ENCODE results near the gene RIMBP3C. TPM values are rescaled to one million over a fixed set of nuclear protein-coding genes. Genes with fewer than 3 reads are reported as not detected.
"Not testable (repeated sequence)": the region's sequence is repeated elsewhere in the genome, so short reads cannot be mapped to it uniquely, and the experiment has no call there.

Gene RIMBP3C
- total RNA-seq, 1 experiment from 2014 or later: 0.20 TPM

DNA sequence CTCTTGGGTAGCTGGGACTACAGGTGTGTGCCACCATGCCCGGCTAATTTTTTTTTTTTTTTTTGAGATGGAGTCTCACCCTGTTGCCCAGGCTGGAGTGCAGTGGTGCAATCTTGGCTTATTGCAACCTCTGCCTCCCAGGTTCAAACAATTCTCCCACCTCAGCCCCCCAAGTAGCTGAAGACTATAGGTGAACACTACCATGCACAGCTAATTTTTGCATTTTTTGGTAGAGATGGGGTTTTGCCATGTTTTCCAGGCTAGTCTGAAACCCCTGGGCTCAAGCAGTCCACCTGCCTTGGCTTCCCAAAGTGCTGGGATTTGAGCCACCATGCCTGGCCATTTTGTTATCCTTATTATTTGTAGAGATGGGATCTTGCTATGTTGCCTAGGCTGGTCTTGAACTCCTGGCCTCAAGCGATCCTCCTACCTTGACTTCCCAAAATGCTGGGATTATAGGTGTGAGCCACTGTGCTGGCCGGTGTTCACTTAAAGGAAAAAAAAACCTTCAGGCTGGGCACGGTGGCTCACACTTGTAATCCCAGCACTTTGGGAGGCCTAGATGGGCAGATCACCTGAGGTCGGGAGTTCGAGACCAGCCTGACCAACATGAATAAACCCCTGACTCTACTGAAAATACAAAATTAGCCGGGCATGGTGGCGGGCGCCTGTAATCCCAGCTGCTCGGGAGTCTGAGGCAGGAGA is 29.9 kb upstream of the RIMBP3C start:
- DNase-seq (ENCODE audit: low read depth); in situ Hi-C loops (cut with HindIII; ENCODE audit: low pct_unique_long_range_greater_than_20kb, low sequenced_read_pairs): not testable (repeated sequence)

DNA sequence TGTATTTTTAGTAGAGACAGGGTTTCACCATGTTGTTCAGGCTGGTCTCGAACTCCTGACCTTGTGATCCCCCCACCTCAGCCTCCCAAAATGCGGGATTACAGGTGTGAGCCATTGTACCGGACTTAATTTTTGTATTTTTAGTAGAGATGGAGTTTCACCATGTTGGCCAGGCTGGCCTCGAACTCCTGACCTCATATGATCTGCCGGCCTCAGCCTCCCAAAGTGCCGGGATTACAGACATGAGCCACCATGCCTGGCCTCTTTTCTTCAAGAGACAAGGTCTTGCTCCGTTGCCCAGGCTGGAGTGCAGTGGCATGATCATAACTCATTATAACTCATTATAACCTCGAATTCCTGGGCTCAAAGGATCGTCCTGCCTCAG is 29.4 kb upstream of the RIMBP3C start:
- in situ Hi-C loops (cut with HindIII; ENCODE audit: low pct_unique_long_range_greater_than_20kb, low sequenced_read_pairs); DNase-seq (ENCODE audit: low read depth): not testable (repeated sequence)

DNA sequence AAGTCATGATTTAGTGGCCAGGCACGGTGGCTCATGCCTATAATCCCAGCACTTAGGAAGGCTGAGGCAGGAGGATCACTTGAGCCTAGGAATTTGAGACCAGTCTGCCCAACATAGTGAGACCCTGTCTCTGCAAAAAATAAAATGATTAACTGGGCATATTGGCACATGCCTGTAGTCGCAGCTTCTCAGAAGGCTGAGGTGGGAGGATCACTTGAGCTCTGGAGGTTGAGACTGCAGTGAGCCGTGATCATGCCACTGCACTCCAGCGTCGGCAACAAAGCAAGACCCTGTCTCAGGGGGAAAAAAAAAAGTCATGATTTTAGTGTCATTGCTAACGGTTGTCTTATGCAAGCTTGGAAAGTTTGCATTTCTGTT is 28.2 kb upstream of the RIMBP3C start:
- DNase-seq (ENCODE audit: low read depth): no peak
- in situ Hi-C loops (cut with HindIII; ENCODE audit: low pct_unique_long_range_greater_than_20kb, low sequenced_read_pairs): no loop called here

DNA sequence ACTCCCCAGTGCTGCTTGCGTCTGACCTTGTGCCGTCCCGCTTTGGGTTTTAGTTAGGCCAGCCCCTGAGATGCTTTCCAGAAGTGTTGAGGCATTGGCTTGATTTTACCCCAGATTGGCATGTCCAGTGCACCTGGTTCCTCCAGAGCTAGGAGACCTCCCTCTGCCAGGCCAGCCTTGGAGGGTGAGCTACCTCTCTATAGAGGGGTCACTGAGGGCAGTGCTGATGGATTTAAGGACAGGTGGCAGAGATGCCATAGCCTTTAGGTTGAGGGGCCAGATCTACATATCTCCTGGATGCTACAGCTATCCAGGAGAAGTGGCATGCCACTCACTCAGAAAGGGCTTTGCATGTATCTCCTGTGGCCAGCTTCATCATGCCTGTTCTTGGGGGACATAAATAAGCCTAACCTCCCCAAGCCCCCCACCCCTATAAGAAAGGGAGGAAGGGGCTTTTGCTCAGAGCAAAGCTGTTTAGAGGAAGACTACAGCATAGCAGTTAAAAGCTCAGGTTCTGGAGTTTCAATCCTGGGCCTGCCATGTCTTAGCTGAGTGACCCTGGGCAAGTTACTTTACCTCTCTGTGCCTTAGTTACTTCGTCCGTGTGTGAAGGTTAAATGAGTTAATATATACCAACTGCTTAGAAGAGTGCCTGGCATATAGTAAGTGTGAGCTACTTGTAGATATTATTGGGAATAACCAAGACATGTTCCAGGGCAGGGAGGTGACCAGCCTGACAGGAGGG is 22.7 kb upstream of the RIMBP3C start:
- DNase-seq (ENCODE audit: low read depth): no peak
- in situ Hi-C loops (cut with HindIII; ENCODE audit: low pct_unique_long_range_greater_than_20kb, low sequenced_read_pairs): no loop called here

DNA sequence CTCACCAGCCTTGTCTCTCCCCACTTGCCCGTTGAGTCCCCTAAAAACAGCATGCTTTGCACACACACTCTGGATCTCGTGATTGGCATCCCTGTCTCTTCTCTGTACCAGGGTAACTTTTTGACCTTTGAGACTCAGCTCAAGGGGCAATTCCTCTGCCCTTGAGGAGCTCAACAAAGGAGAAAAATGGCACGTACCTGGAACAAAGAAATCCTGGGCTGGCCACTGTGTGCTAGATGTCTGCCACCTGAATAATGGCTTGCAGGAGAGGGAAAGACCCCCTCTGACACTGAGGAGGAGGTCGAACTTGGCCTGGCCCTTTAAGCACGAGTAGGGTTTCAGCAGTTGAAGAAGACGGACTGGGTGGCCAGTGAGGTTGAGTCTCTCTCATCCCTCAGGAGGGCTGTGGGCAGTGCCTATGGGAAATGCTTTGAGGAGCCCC is 22.1 kb upstream of the RIMBP3C start:
- in situ Hi-C loops (cut with HindIII; ENCODE audit: low pct_unique_long_range_greater_than_20kb, low sequenced_read_pairs): no loop called here
- DNase-seq (ENCODE audit: low read depth): no peak

DNA sequence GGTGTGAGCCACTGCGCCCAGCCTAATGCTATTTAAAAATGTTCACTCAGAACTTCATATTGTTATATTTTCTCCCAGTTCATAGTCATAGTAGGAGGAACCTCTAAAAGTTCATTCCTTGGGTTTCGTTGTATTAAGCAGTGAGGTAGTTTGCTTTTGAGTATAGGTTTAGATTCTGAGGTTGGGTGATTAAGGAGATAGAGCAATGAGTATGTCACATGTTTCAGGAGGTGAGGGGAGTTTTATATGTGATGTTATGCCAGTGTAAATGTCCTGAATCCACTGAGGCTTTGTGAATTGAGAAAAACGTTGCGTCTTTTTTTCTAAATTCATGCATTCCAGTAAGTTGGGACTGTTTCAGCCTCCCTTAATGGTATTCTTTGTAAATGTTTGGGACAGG is 20.4 kb upstream of the RIMBP3C start:
- no peak for DNase-seq (ENCODE audit: low read depth)
- in situ Hi-C loops (cut with HindIII; ENCODE audit: low pct_unique_long_range_greater_than_20kb, low sequenced_read_pairs): no loop called here

DNA sequence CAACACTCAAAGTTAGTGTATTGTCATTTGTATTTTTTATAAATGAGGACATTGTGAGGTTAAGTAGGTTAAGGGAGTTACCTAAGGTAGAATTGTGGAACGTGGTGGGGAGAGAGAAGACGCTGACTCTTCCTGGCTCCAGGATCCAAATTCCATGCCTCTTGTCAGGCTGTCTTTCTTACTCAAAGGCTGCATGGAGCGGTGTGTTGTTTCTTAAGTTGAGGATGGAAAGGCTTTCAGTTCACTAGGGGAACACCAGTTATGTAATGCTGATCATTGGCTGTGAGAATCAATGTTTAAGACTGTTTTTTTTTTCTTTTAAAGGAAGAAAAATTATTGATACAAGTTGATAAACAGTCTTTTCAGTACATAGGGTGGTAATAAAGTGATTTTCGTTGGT is 19.1 kb upstream of the RIMBP3C start:
- DNase-seq (ENCODE audit: low read depth): no peak
- in situ Hi-C loops (cut with HindIII; ENCODE audit: low pct_unique_long_range_greater_than_20kb, low sequenced_read_pairs): no loop called here

DNA sequence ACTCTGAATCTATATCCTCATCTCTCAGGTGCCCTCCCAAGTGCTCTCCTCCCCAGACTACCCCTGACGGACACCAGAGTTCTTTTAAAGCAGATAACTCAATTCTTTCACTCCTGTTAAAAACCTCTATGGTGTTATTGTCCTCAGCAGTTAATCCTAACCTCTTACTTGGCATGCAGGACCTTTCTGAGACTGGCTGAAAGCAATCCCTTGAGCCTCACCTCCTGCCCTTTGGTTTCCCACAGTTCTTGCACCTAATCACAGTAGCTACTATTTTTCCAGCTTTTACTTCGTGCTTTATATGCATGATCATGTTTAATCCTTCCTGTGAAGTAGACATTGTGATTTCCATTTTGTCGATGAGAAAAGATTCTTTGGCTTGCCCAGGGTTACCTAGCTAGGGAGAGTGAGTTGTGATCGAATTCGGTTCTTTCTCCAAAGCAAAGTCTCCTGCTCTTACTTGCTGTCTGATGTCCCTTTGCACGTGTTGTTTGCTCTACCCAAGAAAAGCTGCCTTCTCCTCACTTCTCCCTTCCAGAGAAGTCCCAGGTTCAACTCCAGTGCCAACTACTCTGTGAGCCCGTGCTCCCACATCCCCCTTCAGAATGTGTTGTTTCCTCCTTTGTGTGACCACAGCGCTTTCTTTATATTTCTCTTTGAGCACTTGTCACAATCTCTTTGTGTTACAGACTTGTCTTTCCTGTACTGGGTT is 18.4 kb upstream of the RIMBP3C start:
- no peak for DNase-seq (ENCODE audit: low read depth)
- in situ Hi-C loops (cut with HindIII; ENCODE audit: low pct_unique_long_range_greater_than_20kb, low sequenced_read_pairs): no loop called here

DNA sequence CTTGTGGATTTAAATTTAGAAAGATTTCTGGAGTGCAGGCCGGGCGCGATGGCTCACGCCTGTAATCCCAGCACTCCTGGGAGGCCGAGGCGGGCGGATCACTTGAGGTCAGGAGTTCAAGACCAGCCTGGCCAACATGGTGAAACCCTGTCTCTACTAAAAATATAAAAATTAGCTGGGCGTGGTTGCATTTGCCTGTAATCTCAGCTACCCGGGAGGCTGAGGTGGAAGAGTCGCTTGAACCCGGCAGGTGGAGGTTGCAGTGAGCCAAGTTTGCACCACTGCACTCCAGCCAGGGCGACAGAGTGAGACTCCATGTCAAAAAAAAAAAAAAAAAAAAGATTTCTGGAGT is 17.8 kb upstream of the RIMBP3C start:
- in situ Hi-C loops (cut with HindIII; ENCODE audit: low pct_unique_long_range_greater_than_20kb, low sequenced_read_pairs); DNase-seq (ENCODE audit: low read depth): not testable (repeated sequence)

DNA sequence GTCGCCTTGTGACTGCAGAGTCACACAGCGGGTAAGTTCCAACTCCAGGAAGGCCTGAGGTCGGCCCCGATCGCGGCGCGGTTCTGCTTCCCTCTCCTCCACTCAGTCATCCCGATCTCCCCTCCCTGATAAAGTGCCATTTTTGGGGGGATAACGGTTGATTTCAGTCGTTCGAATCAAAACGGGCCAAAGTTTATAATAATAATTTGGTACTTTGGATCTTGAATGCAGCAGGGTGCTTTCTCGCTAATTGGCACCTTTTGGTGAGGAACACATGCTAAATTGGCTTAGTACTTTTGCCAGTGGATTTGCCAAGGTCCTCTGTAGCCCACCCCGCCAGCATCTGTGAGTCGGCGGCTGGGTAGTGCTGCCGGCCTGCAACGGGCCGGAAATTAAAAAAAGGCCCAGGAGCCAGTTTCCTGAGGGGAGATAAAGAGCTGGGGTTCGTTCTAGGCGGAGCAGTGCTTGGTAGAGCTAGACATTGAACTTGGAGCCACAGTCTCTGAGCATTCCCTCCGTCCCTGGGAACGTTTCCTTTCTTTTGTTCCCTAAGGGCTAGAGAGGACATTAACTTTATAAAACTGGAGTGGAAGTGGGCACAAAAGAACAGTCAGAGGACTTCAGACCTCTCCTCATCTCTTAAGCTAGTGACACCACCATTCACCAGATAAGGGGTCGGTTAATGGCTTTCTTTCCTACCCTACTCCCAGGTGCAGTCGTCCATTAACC is 17.2 kb upstream of the RIMBP3C start:
- peak; percentile 22 for DNase-seq (ENCODE audit: low read depth)
- in situ Hi-C loops (cut with HindIII; ENCODE audit: low pct_unique_long_range_greater_than_20kb, low sequenced_read_pairs): no loop called here

DNA sequence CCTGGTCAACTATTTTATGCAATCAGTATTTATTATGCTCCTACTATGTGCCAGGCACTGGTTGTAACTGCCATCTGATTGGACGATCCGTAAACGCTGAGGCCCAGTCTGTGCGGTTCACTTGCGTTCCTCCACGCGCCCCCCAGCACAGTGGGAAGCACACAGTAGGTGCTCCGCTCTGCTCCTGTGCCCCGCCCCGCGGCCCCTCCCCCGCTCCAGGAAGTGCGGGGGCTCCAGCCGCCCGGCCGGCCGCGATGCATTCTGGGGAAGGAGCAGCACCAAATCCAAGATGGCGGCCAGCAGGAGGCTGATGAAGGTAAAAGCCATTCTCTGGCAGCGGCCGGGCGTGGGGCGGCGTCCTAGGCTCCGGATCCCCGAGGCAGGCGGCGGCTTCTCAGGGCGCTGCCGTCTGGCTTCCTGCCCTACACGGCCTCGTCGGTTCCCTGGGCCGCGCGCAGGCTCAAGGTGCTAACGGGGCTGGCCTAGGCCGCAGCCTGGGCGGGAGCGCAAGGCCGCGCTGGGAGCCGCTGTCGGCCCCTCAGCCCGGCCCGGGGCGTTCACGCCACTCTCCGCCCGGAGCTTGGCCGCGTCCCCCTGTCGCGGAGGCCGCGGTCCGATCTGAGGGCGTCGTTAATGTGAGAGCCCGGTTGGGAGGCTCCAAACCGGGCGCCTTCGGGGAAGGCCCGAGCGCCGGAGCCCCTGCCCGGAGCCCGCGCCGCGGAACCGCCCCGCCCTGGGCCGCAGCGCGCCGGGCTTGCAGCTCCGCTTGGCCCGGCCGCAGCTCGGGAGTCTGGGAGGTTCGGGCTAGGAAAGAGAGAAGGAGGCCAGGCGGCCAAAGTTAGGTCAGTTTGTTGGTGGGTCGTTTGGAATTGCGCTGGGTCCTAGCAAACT is 16.4 kb upstream of the RIMBP3C start, which contains the start of gene UBE2L3:
Gene UBE2L3 (plus strand): TSS at position 259 of the 891 bp plus-strand sequence. CDS start 31 bp downstream, at position 290.
- in situ Hi-C loops (cut with HindIII; ENCODE audit: low pct_unique_long_range_greater_than_20kb, low sequenced_read_pairs): no loop called here
- peak; percentile 84 for DNase-seq (ENCODE audit: low read depth)

DNA sequence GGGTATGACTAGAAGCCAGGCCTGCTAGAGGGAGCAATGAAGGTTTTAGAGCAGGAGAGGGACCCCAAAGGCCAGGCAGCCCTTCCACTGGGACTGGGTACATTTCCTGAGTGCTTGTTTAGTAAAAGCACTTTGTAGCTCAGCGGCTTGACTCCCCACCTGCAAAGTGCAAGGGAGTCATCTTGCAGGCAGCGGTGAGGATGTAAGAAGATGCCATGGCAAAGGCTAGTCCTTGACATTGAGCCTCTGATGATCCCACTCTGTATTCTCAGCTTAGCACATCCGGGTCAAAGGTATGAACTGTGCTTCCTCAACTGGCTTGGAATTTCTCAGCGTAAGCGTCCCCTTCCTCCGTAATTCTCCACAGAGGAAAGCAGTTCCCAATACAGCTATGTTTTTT is 13.2 kb upstream of the RIMBP3C start:
- DNase-seq (ENCODE audit: low read depth): no peak
- in situ Hi-C loops (cut with HindIII; ENCODE audit: low pct_unique_long_range_greater_than_20kb, low sequenced_read_pairs): no loop called here

DNA sequence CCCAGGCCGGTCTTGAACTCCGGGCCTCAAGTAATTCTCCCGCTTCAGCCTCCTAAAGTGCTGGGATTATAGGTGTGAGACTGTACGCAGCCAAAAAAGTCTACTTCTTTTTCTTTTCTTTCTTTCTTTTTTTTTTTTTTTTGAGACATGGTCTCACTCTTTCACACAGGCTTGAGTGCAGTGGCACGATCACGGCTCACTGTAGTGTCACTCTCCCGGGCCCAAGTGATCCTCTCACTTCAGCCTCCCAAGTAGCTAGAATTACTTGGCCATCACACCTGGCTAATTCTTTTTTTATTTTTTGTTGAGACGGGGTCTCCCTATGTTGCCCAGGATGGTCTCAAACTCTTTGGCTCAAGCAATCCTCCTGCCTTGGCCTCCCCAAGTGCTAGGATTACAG is 12.7 kb upstream of the RIMBP3C start:
- DNase-seq (ENCODE audit: low read depth): no peak
- in situ Hi-C loops (cut with HindIII; ENCODE audit: low pct_unique_long_range_greater_than_20kb, low sequenced_read_pairs): no loop called here

DNA sequence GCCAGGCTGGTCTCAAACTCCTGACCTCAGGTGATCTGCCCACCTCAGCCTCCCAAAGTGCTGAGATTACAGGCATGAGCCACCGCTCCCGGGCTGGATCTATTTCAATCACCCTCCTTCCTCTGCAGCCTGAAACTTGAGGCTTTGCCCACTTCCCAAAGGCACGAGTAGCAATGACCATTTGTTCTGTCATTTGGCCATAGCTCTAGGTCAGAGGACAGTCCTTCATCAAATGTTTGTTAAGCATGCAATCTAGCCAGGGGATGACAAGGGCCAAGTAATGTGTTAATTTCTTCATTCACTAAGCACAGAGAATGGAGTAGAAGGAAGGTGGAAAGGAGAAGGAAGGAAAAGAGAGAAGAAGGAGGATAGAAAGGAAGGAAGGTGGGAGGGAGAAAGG is 9.4 kb upstream of the RIMBP3C start:
- in situ Hi-C loops (cut with HindIII; ENCODE audit: low pct_unique_long_range_greater_than_20kb, low sequenced_read_pairs); DNase-seq (ENCODE audit: low read depth): not testable (repeated sequence)

DNA sequence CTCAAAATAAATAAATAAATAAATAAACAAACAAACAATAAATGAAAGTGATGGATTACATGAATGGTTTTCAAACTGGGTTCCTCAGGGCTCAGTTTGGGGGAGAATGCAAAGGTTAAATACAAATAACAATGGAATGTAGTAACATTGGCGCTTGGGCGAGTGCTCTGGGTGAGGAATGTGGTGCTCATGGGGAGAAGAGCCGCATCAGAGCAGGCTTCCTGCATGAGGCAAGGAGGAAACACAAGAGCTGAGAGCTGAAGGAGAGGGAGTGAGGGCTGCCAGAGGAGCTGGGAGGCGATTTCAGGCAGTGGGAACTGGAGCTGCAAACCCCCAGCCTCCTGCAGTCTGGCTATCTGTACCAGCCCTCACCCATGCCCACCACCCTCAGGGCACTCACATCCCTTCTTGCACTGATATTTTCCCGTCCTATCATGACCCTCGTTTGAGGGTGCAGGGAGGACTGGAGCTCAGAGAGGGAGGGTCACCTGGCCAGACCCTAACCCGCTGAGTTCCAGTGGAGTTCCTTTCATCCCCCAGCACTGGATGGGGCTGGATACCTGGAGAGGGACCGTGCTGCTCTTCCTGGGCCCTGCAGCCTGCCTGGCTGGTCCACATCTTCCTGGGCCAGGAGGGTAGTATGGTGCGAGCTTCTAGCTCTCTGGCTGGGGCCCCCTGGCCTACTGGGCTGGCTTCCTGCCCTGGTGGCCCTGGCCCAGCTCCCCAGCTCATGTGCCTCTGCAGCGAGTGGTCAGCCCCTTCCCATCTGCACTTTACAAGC is 8.3 kb upstream of the RIMBP3C start:
- in situ Hi-C loops (cut with HindIII; ENCODE audit: low pct_unique_long_range_greater_than_20kb, low sequenced_read_pairs); DNase-seq (ENCODE audit: low read depth): not testable (repeated sequence)

DNA sequence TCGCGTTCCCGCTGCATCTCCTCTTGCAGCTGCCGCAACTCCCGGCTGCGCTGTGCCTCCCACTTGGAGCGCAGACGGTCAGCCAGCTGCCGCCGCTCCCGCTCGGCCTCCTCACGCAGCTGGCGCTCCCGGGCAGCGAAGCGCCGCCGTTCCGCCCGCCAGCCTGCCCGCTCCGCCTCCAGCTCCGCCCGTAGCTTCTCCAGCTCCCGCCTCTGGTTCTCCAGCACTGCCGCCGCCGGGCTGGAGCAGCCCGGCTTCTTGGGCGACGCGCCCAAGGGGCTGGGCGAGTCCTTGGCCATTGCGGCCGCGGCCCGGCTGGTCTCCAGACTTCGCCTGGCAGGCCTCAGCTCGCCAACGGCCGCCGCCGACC is 598 bp downstream of the RIMBP3C start:
- DNase-seq (ENCODE audit: low read depth); in situ Hi-C loops (cut with HindIII; ENCODE audit: low pct_unique_long_range_greater_than_20kb, low sequenced_read_pairs): not testable (repeated sequence)

All from Caki2 (cell line).